Upper lobe of left lung (tissue), 4 donors: ENCODE data around the gene IQCB1.
"Not testable (repeated sequence)": the region's sequence is repeated elsewhere in the genome, so short reads cannot be mapped to it uniquely, and the experiment has no call there.

Source experiments
- CTCF ChIP-seq, 6 experiments: fragments of 450-650 bp in 4 of 6; fragments of 200-600 bp in 2 of 6; sonication (generic) in 2 of 6; IDR thresholded peaks; one replicate each; pipeline ENCODE4 v1.5.1; 2016 to 2019; ENCODE audit warnings: antibody characterized with exemption in 6 of 6
- EP300 ChIP-seq, 4 donors: sonication (generic); formaldehyde crosslinking; IDR thresholded peaks; one replicate each; pipeline ENCODE4 v1.5.1; 2017; ENCODE audit warnings: antibody characterized with exemption in 4 of 4, control low read depth in 2 of 4

- not testable (repeated sequence) for TF ChIP-seq CTCF, EP300 (IDR thresholded peaks at IDR 0.05)
Observed at GRCh38 chr3:121775095-121775494, 59.8 kb downstream of the IQCB1 start.
